HUES48 (cell line): ENCODE measurements around the gene CLDN5.

Source experiments
- H3K27ac ChIP-seq: one replicate; pipeline ENCODE4 v1.7.0; 2013; ENCODE audit warnings: low read depth, low read length, inconsistent platforms
- H3K27me3 ChIP-seq: 2 replicates; pipeline ENCODE4 v1.6.1; 2013; ENCODE audit warnings: mild to moderate bottlenecking, low read length; ENCODE audit not compliant: control insufficient read depth, insufficient read depth
- H3K36me3 ChIP-seq: 2 replicates; pipeline ENCODE4 v1.6.1; 2013; ENCODE audit warnings: low read length; ENCODE audit not compliant: control insufficient read depth, insufficient read depth
- H3K4me1 ChIP-seq: 2 replicates; pipeline ENCODE4 v1.6.1; 2013; ENCODE audit warnings: mild to moderate bottlenecking, low read length; ENCODE audit not compliant: control insufficient read depth, insufficient read depth
- H3K4me3 ChIP-seq: 2 replicates; pipeline ENCODE4 v1.5.1; 2013; ENCODE audit warnings: mild to moderate bottlenecking, low read depth, low read length
- H3K9ac ChIP-seq: 2 replicates; pipeline ENCODE4 v1.6.1; 2013; ENCODE audit warnings: mild to moderate bottlenecking, low read depth, low read length, moderate library complexity
- H3K9me3 ChIP-seq: 2 replicates; pipeline ENCODE4 v1.6.1; 2013; ENCODE audit warnings: low read length; ENCODE audit not compliant: control insufficient read depth, insufficient read depth

Gene CLDN5

GRCh38 chr22:19529811-19530210 is 5.6 kb upstream of the CLDN5 start:
- no peak overlapping the region for H3K27ac ChIP-seq
- no peaks in the 10 kb centered on the region for H3K9me3 ChIP-seq
- no peaks in the 10 kb centered on the region for H3K4me1 ChIP-seq
- H3K9ac ChIP-seq = no peak overlapping the region
- peaks cover 17% of the 10 kb centered on the region for H3K27me3 ChIP-seq
- H3K36me3 ChIP-seq = no peaks in the 10 kb centered on the region
- H3K4me3 ChIP-seq = no peak overlapping the region

GRCh38 chr22:19527861-19528417 is 3.7 kb upstream of the CLDN5 start:
- peaks cover 31% of the 10 kb centered on the region for H3K27me3 ChIP-seq

GRCh38 chr22:19527321-19527721 is 3.1 kb upstream of the CLDN5 start:
- Histone ChIP-seq H3K9me3 (no peaks in the 10 kb centered on the region), H3K27ac (no peak overlapping the region), H3K9ac (no peak overlapping the region), H3K36me3 (no peaks in the 10 kb centered on the region), H3K4me1 (no peaks in the 10 kb centered on the region; the same call in 1 of the 2 replicates), H3K4me3 (no peak overlapping the region), H3K27me3 (peaks cover 37% of the 10 kb centered on the region)

More at GRCh38 chr22:19527861-19528417, 3.7 kb upstream of the CLDN5 start:
- Histone ChIP-seq H3K9me3 (no peaks in the 10 kb centered on the region), H3K4me1 (no peaks in the 10 kb centered on the region; the same call in 1 of the 2 replicates), H3K4me3 (no peak overlapping the region), H3K27ac (no peak overlapping the region), H3K36me3 (no peaks in the 10 kb centered on the region), H3K9ac (no peak overlapping the region)

- Histone ChIP-seq H3K4me3 (no peak overlapping the region), H3K9me3 (no peaks in the 10 kb centered on the region), H3K4me1 (no peaks in the 10 kb centered on the region; the same call in 1 of the 2 replicates), H3K27ac (no peak overlapping the region), H3K9ac (no peak overlapping the region), H3K36me3 (no peaks in the 10 kb centered on the region), H3K27me3 (peaks cover 43% of the 10 kb centered on the region)
These were observed 2.5 kb upstream of the CLDN5 start for GRCh38 chr22:19526702-19527111.

GRCh38 chr22:19526076-19526701 is 2.0 kb upstream of the CLDN5 start:
- Histone ChIP-seq H3K36me3 (no peaks in the 10 kb centered on the region), H3K4me1 (no peaks in the 10 kb centered on the region; the same call in 1 of the 2 replicates), H3K9me3 (no peaks in the 10 kb centered on the region), H3K9ac (no peak overlapping the region), H3K27me3 (peaks cover 47% of the 10 kb centered on the region), H3K4me3 (no peak overlapping the region), H3K27ac (no peak overlapping the region)

- no peak overlapping the region for H3K27ac ChIP-seq
- H3K9me3 ChIP-seq = no peaks in the 10 kb centered on the region
- H3K9ac ChIP-seq = no peak overlapping the region
- H3K36me3 ChIP-seq = 0 out of 2 replicates have a peak, but pooled peaks cover 4% of the 10 kb centered on the region
- no peaks in the 10 kb centered on the region; the same call in 1 of the 2 replicates for H3K4me1 ChIP-seq
- H3K27me3 ChIP-seq = peaks cover 47% of the 10 kb centered on the region
- no peak overlapping the region for H3K4me3 ChIP-seq
These were observed 1.5 kb upstream of the CLDN5 start for GRCh38 chr22:19525666-19526065.

GRCh38 chr22:19525116-19525660 is 978 bp upstream of the CLDN5 start:
- Histone ChIP-seq H3K4me1 (no peaks in the 10 kb centered on the region; the same call in 1 of the 2 replicates), H3K9ac (no peak overlapping the region), H3K36me3 (0 out of 2 replicates have a peak, but pooled peaks cover 8% of the 10 kb centered on the region), H3K27me3 (peaks cover 47% of the 10 kb centered on the region), H3K27ac (no peak overlapping the region), H3K9me3 (no peaks in the 10 kb centered on the region), H3K4me3 (peak overlapping the region; percentile 63; the same call in 1 of the 2 replicates)

- Histone ChIP-seq H3K9me3 (no peaks in the 10 kb centered on the region), H3K4me1 (no peaks in the 10 kb centered on the region; the same call in 1 of the 2 replicates), H3K36me3 (peaks cover 20% of the 10 kb centered on the region), H3K27ac (no peak overlapping the region), H3K27me3 (peaks cover 47% of the 10 kb centered on the region), H3K9ac (no peak overlapping the region), H3K4me3 (peak overlapping the region; percentile 63)
These were observed 705 bp downstream of the CLDN5 start for GRCh38 chr22:19523240-19524169.

- no peak overlapping the region for H3K9ac ChIP-seq
- peak overlapping the region; percentile 63 for H3K4me3 ChIP-seq
These were observed 1.4 kb downstream of the CLDN5 start for GRCh38 chr22:19522881-19523239.

GRCh38 chr22:19522190-19522880 is 1.9 kb downstream of the CLDN5 start:
- H3K9me3 ChIP-seq = no peaks in the 10 kb centered on the region
- H3K4me3 ChIP-seq = peak overlapping the region; percentile 63; the same call in 1 of the 2 replicates
- no peaks in the 10 kb centered on the region; the same call in 1 of the 2 replicates for H3K4me1 ChIP-seq
- H3K36me3 ChIP-seq = peaks cover 20% of the 10 kb centered on the region
- H3K27ac ChIP-seq = no peak overlapping the region
- peaks cover 47% of the 10 kb centered on the region for H3K27me3 ChIP-seq
- no peak overlapping the region for H3K9ac ChIP-seq

More at GRCh38 chr22:19522881-19523239, 1.4 kb downstream of the CLDN5 start:
- H3K27ac ChIP-seq = no peak overlapping the region
- H3K4me1 ChIP-seq = no peaks in the 10 kb centered on the region; the same call in 1 of the 2 replicates
- H3K9me3 ChIP-seq = no peaks in the 10 kb centered on the region
- H3K27me3 ChIP-seq = peaks cover 47% of the 10 kb centered on the region
- peaks cover 20% of the 10 kb centered on the region for H3K36me3 ChIP-seq
